ENCODE data around the gene IL17RC. TPM values are rescaled to one million over a fixed set of nuclear protein-coding genes. Genes with fewer than 3 reads are reported as not detected.
A peak's percentile ranks its signal among the peaks of the same experiment; 100 is the strongest.

The IL17RC gene
- total RNA-seq, 1 donor from 2014 or later, result 33.3 TPM

- DNase-seq (ENCODE audit: low spot score), result peak; percentile 89
Measured at GRCh38 chr3:9946112-9947024, 29.5 kb downstream of the IL17RC start.

DNA sequence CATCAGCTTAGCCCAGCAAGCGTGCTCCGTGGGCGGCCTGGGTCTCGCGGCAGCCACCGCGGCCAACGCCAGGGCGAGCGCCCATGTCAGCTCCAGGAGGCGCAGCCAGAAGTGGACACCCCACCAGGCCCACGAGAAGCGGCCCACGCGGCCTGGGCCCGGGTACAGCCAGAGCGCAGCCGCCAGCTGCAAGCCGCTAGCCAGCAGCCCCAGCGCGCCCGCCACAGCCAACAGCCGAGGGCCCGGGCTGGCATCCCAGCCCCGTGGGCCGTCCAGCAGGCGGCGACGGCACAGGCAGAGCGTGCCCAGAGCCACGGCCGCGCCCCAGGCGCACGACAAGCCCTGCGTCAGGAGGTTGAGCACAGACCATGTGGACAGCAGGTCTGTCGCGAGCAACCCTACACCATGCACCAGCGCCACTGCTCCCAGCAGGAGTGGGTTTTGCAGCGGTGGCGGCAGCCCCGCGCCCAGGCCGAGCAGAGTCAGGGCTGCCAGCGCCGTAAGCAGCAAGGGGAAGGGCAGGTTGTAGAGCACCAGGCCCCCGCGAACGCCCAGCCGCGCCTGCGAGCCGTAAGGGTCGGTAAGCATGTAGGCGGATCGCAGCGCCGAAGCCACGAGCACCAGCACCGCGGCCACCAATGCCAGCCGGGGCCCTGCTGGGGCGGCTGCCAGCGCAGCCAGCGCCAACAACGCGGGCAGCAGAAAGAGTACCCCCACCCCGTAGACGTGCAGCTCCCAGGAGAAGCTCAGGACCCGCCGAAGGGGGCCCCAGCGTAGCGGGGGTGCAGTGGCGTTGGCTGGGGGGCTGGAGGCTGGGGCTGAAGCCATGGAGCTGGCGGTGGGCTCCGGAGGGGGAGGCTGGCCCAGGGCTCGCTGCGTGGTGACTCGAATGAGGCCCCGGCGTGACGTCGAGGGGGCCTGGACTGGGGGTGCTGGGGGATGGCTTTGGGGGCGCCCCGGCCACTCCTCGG is 30.4 kb downstream of the IL17RC start:
- peak; percentile 67 for DNase-seq (ENCODE audit: low spot score)

GRCh38 chr3:9948586-9948985 is 31.7 kb downstream of the IL17RC start:
- DNase-seq (ENCODE audit: low spot score), result no peak

GRCh38 chr3:9949115-9949514 is 32.2 kb downstream of the IL17RC start:
- DNase-seq (ENCODE audit: low spot score), result no peak

GRCh38 chr3:9949626-9950025 is 32.7 kb downstream of the IL17RC start:
- DNase-seq (ENCODE audit: low spot score), result no peak

DNA sequence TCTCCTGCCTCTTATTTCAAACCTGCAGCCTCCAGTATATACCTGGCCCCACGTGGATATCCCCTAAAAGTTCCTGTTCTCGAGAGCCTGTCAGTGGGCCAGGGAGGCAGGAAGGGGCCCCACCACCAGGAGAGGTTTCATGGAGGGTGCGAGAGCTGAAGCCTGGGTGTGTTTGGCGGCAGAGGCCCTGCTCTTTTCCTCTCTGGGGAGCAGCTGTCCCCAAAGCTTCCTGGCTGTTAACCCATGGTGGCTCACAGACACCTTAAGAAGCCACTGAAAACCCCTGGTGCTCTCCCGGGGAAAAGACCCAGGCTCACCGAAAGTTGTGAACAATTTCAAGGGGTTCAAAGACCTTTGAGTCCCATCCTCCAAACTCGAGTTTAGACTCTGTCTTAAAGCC is 34.2 kb downstream of the IL17RC start:
- no peak for DNase-seq (ENCODE audit: low spot score)

DNA sequence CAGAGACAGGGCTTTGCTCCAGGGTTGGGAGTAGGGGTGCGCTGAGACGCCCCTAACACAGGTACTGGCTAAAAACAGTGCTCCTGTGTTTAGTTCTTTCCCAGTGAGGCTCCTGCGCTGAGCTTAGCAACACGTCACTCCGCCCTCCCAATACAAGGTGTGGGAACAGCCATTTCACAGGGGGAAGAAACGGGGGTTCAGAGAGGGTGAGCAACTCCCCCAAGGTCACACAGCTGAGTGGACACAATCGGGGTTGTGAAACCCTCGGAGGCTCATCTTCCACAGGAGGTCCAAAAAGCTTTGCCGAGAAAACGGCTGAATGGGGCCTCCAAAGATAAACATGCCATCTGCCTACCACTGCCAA is 34.7 kb downstream of the IL17RC start:
- no peak for DNase-seq (ENCODE audit: low spot score)

GRCh38 chr3:9951962-9952805 is 35.3 kb downstream of the IL17RC start, which contains the start of gene PRRT3:
TSS of gene PRRT3 (minus strand) at chr3:9952408. CDS start at chr3:9950115, 2,293 bp downstream.
- no peak for DNase-seq (ENCODE audit: low spot score)

DNA sequence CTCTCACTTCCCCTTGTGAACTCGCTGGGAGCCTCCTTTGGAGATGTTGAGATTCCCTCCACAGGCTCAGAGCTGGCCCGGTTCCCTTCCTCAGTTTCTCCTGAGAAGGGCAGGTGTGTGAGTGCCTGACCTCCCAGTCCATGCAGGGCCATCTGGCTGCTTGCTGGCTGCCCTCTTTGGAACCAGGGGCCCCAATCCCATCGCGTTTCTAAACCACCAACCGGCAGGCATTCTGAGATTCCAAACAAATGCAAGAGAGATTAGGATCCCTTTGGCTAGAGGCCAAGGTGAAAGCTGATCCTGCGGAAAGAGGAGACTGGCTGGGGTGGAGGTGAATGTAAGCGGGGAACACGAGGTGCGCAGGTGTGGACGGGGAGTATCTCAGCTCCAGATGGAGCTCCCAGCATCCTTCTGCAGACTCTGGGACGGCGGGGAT is 38.2 kb downstream of the IL17RC start:
- no peak for DNase-seq (ENCODE audit: low spot score)

- no peak for DNase-seq (ENCODE audit: low spot score)
Measured at GRCh38 chr3:9955611-9956352, 38.9 kb downstream of the IL17RC start.

DNA sequence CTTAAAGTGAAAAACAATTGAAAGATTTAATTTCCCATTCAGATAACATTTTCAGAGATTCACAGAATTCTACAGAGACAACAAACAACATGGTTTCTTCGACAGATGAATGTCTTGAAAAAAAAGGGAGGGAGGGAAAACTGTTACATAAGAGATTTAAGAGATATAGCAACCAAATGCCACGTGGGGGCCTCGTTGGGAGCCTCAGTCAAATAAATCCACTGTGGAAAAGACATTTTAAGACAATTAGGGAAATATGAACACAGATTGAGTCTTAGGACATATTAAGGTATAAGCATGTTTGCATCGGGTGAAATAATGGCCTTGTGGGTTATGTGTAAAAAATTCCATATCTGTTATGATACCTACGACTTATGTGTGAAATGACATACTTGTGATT is 40.3 kb downstream of the IL17RC start:
- no peak for DNase-seq (ENCODE audit: low spot score)

DNA sequence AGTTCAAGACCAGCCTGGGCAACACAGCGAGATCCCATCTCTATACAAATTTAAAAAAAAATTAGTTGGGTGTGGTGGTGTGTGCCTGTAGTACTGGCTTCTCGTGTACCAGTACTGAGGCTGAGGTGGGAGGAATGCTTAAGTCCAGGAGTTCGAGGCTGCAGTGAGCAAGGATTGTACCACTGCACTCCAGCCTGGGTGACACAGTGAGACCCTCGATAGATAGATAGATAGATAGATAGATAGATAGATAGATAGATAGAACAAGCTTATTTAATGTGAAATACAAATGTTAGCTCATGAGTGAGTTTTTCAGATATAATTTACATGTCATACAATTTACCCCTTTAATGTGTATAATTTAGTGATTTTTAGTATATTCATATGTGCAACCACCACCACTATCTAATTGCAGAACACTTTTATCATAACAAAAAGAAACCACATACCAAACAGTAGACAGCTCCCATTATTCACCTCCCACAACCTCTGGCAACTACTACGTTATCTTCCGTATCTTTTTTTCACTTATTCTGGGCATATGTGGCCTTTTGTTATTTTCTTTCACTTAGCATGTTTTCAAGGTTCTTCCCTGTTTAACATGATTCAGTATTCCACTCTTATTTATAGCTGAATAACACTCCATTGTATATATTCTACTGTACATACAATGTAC is 48.4 kb downstream of the IL17RC start:
- no peak for DNase-seq (ENCODE audit: low spot score)

DNA sequence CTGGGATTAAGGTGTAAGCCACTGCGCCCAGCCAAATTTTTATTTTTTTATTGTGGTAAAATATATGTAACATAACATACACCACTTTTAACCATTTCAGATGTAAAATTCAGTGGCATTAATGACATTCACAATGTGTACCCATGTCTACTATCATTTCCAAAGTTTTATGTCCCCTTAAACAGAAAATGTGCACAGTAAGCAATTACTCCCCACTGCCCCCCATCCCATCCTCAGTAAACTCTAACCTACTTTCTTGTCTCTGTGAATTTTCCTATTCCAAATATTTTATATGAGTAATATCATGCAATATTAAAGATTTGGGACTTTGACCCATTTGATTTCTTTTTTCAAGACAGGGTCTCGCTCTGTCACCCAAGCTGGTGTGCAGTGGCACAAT is 49.9 kb downstream of the IL17RC start:
- no peak for DNase-seq (ENCODE audit: low spot score)

- no peak for DNase-seq (ENCODE audit: low spot score)
Measured at GRCh38 chr3:9969632-9970019, 52.7 kb downstream of the IL17RC start.

GRCh38 chr3:9970020-9970652 is 53.2 kb downstream of the IL17RC start:
- DNase-seq (ENCODE audit: low spot score), result no peak

DNA sequence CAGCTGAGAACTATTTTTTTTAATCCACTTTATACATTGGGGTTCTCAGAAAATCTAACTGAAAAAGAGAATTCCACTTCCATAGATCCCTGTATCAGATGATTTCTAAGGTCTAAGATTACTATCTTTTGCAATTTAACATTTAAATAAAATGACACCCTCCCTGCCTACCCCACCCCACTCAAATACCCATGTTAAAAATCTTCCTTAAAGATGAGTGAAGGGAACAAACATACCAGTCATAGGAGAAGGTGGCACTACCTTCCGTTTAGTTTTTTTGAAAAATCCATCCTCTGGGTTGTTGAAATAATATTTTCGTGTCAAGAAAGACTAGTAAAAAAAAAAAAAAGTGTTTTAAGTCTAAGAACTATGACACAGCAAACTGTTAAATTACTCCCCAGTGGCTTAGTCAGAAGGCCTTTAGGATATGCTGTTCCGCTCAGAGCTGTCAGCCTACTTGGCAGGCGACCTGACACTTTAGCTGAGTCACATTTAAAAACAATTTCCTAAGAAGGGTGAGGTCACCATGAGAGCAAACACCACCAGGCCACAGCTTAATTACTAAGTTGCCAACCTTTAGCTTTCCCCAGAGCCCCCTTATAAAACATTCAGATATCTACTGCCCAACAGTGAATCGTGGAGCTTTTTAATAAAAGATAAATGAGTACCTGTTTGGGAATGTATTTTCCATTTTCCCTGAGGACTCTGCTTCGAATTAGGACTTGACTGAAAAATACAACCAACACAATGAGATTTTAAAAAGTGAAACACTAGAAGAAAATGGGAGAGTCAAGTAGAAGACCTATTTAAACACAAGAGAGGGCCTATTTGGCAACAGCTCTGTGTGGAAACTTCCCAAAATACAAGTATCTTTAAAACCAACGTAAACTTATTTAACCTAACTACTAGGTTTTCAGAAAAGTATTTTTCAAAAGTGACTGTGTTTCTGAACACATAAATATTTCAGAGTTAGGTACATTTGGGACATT is 60.1 kb downstream of the IL17RC start:
- DNase-seq (ENCODE audit: low spot score), result peak; percentile 52

GRCh38 chr3:9978710-9979305 is 61.9 kb downstream of the IL17RC start:
- DNase-seq (ENCODE audit: low spot score), result no peak

- no peak for DNase-seq (ENCODE audit: low spot score)
Measured at GRCh38 chr3:9980251-9980650, 63.4 kb downstream of the IL17RC start.

Data from mucosa of gallbladder (tissue), 1 donor.